ENCODE measurements around the gene TMTC2.
"Not testable (repeated sequence)": the region's sequence is repeated elsewhere in the genome, so short reads cannot be mapped to it uniquely, and the experiment has no call there.

The TMTC2 gene

DNA sequence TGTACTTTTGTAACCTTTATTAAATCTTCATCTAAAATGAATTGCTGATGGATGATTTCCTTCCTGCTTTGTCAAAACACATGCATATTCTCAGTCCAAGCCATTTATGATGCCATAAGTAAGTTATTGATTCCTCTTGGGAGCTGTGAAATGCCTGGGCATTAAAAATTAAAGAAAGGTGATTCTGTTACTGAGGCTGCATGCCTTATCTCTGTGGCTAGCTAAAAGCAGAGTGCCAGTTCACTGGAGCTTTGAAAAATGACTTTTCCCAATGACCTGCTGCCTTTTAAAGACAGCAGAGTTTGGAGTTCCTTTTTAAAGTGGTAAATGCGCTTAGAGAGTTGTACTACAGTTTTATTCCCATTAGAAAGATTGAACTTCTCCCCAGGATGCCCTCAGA lies 152.1 kb downstream of the TMTC2 start:
- no peak for DNase-seq (ENCODE audit: low read depth in 1 of 2, low spot score in 1 of 2)

DNA sequence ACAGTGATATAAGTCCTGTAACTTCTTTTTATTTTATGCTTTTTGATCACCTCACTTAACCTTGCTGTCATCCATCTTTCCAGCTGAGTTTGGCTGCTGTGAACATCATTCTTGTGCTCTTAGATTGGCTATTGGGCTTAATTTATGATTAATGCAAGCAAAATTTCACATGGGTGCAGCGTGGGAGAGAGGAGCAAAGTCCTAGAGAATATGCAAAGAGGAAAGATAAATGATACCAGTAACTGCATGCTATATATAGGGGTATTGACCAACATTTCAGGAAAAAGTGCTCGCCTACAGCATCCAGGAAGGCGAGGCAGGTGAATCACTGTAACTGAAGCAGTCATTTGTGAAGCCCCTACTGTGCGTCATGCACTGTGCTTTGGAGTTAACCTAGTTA lies 153.1 kb downstream of the TMTC2 start:
- DNase-seq (ENCODE audit: low read depth in 1 of 2, low spot score in 1 of 2), result no peak

DNA sequence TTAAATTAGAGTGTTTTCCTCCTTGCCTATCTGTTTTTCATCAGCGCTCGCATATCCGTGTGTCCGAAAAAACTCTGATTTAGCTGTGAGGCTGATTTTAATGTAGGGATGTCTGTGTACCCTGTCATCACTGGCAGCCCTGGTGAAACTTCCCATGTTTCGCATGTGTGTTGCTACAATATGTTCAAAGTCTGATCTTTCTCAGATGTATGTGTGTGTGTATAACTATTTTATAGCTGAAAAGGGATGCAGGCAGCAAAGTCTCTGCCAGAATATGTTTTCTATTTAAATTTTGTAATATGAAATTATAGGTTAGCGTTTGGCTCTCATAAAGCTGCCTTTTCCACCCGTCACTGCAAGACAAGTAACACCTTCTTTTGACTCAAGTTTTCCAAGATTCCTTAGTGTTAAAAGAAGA lies 154.8 kb downstream of the TMTC2 start:
- DNase-seq (ENCODE audit: low read depth in 1 of 2, low spot score in 1 of 2), result no peak

DNA sequence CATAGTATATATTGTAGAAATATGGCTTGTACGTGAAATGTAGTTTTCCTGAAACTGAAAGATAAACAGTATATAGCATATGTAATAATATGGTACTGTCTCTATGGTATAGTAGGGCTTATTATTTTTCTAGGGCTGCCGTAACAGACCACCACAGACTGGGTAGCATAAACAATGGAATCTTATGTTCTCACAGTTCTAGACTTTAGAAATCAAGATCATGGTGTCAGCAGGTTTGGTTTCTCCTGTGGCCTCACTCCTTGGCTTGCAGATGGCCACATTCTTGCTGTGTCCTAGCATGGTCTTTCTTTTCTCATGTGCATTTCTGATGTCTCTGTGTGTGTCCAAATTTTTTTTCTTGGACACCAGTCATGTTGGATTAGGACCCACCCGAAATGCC lies 155.8 kb downstream of the TMTC2 start:
- no peak for DNase-seq (ENCODE audit: low read depth in 1 of 2, low spot score in 1 of 2)

DNA sequence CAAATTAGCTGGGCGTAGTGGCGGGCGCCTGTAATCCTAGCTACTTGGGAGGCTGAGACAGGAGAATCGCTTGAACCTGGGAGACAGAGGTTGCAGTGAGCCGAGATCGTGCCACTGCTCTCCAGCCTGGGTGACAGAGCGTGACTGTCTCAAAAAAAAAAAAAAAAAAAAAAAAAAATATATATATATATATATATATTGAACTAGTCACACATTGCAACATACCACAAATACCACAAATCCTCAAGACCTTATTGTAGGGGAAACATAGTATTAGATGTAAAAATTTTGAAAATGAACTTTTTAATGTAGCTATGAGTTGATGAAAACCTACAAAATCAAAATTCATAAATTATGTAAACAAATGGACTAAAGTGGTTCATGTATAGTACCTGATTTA lies 158.4 kb downstream of the TMTC2 start:
- not testable (repeated sequence) for DNase-seq (ENCODE audit: low read depth in 1 of 2, low spot score in 1 of 2)

DNA sequence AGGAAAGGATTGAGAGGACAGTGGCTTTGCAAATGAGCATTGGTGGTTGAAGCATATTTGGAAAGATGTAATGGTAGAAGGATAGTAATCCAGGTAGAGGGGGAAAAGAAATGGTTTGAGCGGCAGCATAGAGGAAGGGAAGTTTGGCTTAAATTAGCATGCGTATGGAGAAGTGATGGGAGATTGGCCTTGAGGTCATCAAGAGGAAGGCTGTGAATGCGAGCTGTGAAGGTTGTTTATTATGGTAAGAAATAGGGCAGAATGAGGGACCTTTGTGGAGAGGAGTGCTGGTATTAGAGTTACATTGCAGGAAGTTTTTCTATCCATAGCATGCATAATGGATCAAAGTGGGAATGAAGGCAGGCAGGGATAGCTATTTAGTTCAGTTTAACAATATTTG lies 162.1 kb downstream of the TMTC2 start:
- no peak for DNase-seq (ENCODE audit: low read depth in 1 of 2, low spot score in 1 of 2)

DNA sequence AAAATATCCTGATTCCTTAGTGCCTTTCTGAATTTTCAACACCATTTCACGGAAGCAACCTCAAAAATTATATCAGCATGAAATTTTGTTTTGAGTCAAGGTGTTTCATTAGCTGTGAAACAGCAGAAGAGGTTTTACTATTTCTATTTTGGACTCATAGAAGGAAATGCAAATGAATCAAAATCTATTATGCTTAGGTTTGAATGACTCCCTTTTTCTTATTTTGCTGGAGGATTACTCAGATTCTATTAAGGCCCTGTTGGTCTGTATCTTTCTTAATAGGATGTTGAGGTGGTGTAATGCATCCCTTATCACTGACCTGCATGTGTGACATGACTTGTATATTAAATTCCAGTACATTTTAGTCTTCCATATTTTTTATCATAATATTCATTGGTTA lies 165.8 kb downstream of the TMTC2 start:
- no peak for DNase-seq (ENCODE audit: low read depth in 1 of 2, low spot score in 1 of 2)

DNA sequence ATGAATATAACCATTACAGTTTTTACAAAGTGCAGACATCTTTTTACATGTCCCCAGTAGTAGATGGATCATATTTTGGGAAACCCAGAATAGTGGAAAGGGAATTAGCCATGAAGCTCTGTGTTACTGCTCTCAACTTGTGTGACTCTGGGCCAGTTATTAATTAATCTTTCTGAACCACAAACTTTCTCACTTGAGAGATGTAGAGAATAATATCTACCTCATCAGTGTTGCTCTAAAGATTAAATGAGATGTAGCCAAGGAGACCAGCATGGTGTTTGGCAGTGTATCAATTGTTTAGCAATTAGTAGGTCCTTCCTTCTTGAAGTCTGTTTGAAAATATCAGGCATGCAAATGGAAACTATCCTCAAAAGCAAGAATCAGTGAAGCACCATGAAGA lies 169.2 kb downstream of the TMTC2 start:
- DNase-seq (ENCODE audit: low read depth in 1 of 2, low spot score in 1 of 2), result no peak

DNA sequence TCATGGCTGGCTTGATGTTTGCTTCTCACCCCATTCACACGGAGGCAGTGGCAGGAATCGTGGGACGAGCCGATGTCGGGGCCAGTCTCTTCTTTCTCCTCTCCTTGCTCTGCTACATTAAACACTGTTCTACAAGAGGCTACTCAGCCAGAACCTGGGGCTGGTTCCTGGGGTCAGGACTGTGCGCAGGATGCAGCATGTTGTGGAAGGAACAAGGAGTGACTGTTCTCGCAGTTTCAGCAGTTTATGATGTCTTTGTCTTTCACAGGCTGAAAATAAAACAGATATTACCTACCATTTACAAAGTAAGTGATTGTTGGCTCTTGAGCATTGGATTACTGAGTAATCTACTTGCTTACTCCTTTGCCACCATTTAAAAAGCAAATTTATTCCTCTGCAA lies 170.6 kb downstream of the TMTC2 start:
- no peak for DNase-seq (ENCODE audit: low read depth in 1 of 2, low spot score in 1 of 2)

DNA sequence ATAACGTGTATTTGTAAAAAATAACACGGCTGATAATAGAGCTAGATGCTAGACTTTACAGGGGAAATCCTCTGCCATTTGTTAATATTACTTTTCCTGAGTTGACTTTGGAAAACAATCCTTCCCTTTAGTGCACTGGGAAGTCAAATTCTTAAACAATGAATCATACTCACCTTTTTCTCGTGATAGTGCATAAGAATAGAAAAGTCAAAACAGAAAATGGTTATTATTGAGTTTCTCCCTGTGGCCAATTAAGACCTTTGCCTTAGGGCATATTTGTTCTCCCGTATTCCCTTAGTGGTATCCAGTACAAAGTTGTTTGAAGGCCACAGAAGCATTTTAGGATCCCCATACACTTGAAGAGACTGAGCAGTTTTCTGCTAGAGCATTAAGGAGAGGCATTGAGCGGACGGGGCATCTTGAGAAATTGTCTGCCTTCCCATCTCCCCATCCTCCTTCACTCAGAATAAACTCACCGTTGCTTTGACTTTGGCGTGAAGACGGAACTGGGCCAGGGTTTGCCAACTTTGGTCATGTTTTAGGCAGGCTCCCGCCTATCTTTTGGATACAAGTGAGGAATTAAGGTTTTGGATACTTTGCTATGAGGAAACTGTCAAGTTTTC lies 171.3 kb downstream of the TMTC2 start:
- no peak for DNase-seq (ENCODE audit: low read depth in 1 of 2, low spot score in 1 of 2)

DNA sequence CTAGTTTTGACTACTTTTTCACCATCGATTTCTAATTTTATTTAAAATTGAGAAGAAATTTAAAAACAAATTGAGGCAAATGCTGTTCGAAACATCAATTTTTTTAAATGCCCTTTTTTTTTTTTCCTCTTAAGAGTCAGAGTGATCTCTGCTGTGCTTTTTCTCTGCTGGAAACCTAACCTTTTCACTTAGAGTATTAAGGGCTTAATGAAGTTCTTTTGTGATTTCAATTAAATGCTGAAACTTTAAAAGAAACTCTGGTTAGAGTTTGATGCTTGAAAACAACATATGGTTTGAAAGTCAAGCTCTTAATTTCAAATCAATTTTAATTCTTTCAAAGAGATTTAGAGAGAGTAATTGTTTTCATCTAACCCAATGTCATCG lies 171.8 kb downstream of the TMTC2 start:
- DNase-seq (ENCODE audit: low read depth in 1 of 2, low spot score in 1 of 2), result no peak

DNA sequence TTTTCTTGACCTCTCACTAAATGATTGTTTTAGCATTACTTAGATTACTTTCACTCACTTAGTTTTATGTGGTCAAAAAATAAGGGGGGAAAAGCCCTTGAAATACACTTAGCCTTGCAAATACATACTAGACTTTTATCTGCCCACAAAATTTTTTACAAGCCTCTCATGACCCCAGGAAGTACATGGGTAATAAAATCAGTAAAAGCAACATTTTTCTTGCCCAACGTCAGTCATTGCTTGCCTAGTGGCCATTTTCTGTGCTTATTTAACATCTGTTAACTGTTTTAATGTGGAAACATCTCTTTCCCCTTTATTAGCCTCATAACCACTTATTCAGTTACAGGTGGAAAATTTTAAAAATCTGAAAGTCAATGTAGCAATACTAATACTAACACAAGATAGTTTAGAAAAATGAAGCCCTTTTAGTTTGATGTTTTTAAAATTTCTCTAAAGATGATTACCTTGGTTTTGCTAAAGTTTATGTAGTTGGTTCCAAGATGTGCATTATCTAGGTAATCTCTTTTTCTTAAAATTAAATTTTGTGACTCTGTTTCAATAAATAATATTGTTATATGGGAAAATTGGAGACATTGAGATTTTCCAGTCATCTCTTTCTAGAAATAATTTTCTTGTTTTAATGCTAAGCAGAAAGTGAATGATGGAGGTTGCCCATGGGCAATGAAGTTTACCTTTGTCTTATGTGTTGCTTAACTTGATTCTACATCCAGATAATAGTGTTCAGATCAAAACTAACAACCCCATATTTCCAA lies 175.5 kb downstream of the TMTC2 start:
- no peak for DNase-seq (ENCODE audit: low read depth in 1 of 2, low spot score in 1 of 2)

DNA sequence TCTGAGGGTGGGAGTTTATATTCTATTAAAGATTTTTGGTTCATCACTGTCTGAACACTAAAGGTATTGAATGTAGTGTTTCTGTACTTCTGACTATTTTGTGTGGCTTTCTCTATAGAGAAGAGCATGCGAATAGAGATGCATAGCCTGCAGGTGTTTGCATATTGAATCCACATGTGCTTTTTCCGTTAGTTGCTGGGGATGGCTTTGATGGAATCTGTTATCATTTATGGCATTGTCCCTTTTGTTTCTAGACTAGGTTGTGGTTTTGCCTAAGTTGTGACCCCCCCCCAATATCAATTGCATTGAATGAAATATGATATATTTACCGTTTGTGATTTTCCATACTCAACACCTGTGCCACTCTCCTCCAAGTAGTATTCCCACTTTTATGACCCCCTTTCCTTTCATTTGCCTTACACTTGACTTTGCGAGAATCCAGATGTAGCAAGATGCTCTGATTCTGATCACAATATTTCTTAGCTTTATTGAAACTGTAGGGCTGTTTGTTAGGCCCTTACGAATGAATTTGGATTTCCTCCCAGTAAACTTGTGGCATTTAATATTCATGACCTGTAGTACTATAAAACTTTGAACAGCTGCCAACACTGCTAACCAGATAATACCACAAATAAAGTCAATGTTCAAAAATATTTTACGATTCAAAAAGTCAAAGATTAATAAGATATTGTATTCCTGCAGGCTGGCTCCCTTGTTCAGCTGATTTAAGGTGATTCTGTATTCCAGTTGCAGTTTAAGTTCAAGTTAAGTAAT lies 176.4 kb downstream of the TMTC2 start:
- DNase-seq (ENCODE audit: low read depth in 1 of 2, low spot score in 1 of 2), result no peak

DNA sequence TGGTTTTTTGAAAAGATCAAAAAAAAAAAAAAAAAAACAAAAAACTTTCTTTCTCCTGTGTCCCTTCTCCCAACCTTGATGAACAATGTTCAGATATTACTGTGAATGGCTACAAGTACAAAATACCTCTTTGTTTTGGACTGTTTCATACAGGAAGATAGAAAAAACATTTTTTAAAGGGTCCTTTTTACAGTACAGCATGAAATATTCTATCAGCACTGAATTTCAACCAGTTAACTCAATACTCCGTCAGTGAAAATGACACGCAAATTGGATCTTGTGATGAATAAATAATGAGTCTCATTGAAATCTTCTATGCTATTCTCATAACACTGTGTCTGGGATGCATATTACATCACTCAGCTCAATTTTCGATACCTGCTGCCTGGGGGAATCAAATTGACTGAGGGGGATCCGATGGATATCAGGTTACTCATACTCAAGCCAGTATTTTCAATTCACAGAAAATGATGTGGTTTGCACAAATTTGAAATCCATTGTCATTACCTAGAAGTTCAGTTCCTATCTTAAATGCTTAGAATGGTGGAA lies 179.6 kb downstream of the TMTC2 start:
- no peak for DNase-seq (ENCODE audit: low read depth in 1 of 2, low spot score in 1 of 2)

DNA sequence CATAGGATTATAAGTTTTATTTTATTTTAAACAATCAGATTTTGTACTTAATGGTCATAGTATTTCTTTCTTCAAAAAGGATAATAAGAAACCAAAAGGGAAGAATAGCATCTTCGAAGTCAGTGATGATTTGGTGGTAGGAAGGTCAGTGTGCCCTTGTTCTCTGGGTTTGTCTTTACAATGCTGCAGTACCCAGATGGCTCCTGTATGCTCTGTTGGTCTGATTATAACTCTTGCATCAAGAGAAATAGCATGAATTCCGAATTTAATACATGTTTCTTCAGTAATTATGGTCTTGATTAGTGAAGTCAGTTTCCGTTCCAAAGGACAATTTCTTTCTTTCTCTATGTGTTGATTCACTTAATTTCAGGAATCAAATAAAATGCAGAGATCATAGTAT lies 180.2 kb downstream of the TMTC2 start:
- DNase-seq (ENCODE audit: low read depth in 1 of 2, low spot score in 1 of 2), result no peak

DNA sequence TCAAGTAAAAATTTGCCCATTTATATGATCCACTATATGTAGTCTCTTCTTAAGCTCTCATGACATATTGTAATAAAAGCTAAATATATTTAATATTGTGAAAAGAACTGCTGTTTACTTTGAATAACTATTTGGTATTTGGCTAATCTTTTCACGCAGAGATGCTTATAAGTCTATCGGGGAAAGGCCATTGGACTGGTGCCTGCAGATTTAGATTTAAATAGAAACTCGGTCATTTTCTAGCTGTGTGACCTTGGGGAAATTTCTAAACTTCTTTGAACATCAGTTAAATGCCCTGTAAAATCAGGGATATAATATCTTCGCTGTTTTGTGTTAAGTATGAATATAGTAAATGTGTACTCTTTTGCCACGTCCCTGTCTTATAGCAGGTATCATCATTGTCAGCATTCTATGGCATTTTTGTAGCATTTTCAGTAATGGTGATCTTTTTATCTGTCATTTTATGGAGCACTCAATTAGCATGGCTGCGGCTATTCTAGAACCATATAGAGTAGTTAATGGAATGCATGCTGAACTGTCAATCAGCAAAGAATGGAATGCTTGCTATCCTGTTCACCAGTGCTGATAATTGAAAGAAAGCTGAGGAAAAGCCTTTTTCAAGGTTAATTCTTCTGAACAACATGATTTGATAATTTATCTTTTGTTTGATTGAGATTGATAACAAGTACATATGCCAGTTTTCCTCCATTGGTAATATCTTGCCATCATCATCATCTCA lies 181.2 kb downstream of the TMTC2 start:
- DNase-seq (ENCODE audit: low read depth in 1 of 2, low spot score in 1 of 2), result no peak

DNA sequence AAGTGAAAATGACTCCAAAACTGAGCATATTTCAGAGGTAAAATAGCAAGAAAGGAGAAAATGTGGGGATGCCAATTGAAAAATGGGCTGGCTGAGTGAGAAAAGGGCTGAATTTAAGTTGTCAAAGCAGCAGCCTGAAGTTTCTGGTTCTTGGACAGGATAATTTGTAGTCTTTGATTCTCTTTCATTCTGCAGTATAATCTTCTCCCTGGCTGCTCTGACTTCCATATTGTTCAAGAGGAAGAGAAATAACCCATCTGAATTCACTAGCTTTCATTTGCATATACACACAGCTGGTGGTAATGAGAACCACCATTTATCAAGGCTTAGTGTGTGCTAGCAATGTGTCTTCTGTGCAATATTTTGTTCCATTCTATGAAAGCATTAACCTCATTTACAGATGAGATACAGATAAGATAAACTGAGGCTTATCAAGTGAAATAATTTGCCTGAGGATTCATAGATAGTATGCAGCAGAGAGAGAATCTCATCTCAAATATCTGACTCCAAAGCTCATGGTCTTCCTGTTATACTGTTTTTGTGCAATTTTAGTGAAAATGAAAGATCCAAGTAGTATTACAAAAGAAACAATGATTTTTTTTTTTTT lies 184.2 kb downstream of the TMTC2 start:
- no peak for DNase-seq (ENCODE audit: low read depth in 1 of 2, low spot score in 1 of 2)

DNA sequence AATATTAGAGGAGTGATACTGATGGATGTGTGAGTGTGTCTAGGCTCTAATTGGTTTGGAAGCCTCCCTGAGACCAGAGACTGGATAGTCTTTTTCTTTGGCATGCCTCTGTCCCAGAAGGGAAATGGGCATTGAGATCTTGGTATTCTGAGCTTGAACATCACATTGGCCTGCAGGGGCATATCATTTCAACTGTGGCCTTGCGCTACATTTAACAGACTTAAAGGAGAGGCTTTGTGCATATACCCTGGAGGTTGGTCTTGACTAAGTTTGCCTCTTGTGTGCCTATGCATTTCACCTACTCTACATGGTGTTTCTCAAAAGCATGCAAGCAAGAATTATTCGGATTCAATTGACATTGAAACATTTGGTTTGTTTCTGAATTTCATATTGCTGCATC lies 185.4 kb downstream of the TMTC2 start:
- DNase-seq (ENCODE audit: low read depth in 1 of 2, low spot score in 1 of 2), result no peak

DNA sequence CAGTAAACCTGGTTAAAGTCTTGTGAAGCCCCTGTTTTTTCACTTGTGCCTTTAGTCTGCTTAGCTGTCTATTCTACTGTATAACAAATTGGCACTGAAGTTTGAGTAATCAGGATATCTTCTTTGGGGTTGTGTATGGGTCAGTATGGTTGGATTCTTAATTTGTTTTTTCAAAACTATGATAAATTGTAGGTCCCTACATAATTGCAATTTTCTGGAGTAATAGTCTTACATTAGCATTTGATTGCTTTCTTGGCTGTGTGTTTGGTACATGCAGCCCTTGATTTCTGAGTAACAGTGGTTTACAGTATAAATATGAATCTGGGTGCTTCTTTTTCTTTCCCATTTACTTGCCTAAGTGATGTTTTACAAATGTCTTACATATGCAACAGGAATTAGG lies 186.6 kb downstream of the TMTC2 start:
- DNase-seq (ENCODE audit: low read depth in 1 of 2, low spot score in 1 of 2), result no peak

DNA sequence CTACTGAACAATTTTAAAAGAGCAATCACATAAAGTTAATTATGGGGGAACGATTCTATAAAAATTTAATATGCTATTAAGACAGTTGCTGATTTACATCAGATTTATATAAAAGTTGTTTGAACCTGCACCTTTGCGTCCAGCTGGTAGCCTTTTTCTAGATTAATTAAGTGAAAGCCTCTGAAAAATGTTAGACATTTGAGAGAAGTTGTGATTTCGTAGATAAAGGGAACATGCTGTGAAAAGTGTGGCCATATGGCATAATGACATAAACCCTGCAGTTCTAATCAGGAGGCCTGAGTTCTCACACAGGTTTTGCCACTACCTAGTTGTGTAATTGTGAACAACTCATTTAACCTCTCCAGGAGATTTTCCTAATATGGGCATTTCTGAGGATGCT lies 187.2 kb downstream of the TMTC2 start:
- no peak for DNase-seq (ENCODE audit: low read depth in 1 of 2, low spot score in 1 of 2)

DNA sequence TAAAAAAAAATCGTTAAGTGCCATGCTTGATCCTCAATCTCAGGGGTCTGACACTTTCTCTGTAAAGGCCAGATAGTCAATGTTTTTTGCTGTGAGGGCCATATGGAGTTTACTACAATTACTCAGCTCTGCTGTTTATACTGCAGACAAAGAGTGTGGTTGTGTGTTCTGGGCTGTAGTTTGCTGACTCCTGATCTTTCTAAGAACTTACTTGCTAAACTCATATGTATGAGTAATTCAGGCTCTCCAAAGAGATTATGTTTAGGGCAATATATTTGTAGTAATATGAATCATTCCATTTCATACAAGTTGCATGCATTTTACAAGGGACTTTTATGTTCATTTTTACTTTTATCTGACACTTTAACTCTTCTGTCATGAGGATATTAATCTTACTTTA lies 188.2 kb downstream of the TMTC2 start:
- DNase-seq (ENCODE audit: low read depth in 1 of 2, low spot score in 1 of 2), result no peak
